Prostate gland (tissue), 2 donors: ENCODE results near the gene IL3. TPM values are rescaled to one million over a fixed set of nuclear protein-coding genes. Genes with fewer than 3 reads are reported as not detected.

ENCODE experiments used
- DNase-seq: peaks from one replicate; pipeline ENCODE4 v3.0.0-alpha.2; 2019; ENCODE audit warnings: low spot score
- H3K27ac ChIP-seq, 2 donors: fragments of 200-600 bp; sonication (generic); 2 replicates each; pipeline ENCODE4 v1.5.1; 2017 to 2019
- H3K27me3 ChIP-seq: fragments of 200-600 bp; sonication (generic); replicated peaks from 2 replicates; pipeline ENCODE4 v1.5.1; 2019; ENCODE audit not compliant: insufficient read depth
- H3K36me3 ChIP-seq, 2 donors: fragments of 200-600 bp; sonication (generic); 1 replicate in 1 of 2; 2 replicates in 1 of 2; pipeline versions ENCODE4 v1.5.1 to v1.8.1; 2017 to 2019
- H3K4me1 ChIP-seq: fragments of 200-600 bp; sonication (generic); replicated peaks from 2 replicates; pipeline ENCODE4 v1.5.1; 2019
- H3K4me3 ChIP-seq, 2 donors: fragments of 200-600 bp; sonication (generic); 2 replicates each; pipeline ENCODE4 v1.5.1; 2017 to 2019
- H3K9me3 ChIP-seq: fragments of 200-600 bp; sonication (generic); 2 replicates; pipeline ENCODE4 v1.5.1; 2017
- CTCF ChIP-seq, 4 experiments: fragments of 200-600 bp in 2 of 4; fragments of 450-650 bp in 2 of 4; sonication (generic) in 2 of 4; IDR thresholded peaks; 1 replicate in 3 of 4; 2 replicates in 1 of 4; pipeline ENCODE4 v1.5.1; 2016 to 2019; ENCODE audit warnings: antibody characterized with exemption in 4 of 4, mild to moderate bottlenecking in 2 of 4, moderate library complexity in 2 of 4
- POLR2A ChIP-seq: fragments of 450-650 bp; IDR thresholded peaks from one replicate; pipeline ENCODE4 v1.6.1; 2016; ENCODE audit warnings: antibody characterized with exemption, mild to moderate bottlenecking
- POLR2AphosphoS5 ChIP-seq: sonication (generic); formaldehyde crosslinking; IDR thresholded peaks from one replicate; pipeline ENCODE4 v1.6.1; 2017; ENCODE audit warnings: antibody characterized with exemption
- WGBS: methylation state at CpG from one replicate; pipeline ENCODE4 v1.1.5; 2018; 5-methylcytosine and 5-hydroxymethylcytosine counted together
- intact Hi-C: fragments of 100-400 bp; cut with DNase I; formaldehyde crosslinking; loops from one replicate; pipeline ENCODE4 v1.14.2; 2022
- total RNA-seq, 2 donors: library from RNA; depleted of rRNA; stranded (reverse); fragments of >200 nt; gene quantifications; one replicate each; pipeline ENCODE4 v1.1.0, GENCODE V29; 2016

IL3 gene
- total RNA-seq, 2 donors from 2014 or later, result not detected

- H3K27me3 ChIP-seq, result no peaks in the 10 kb centered on the region
- no peaks in the 10 kb centered on the region for H3K4me1 ChIP-seq
- no peak for DNase-seq
- intact Hi-C loops, result loop anchor here (5.0 kb wide), 1 partner anchor 473 kb away; no protein-coding TSS in a partner anchor
- no peak overlapping the region for H3K27ac ChIP-seq
- no peak overlapping the region for H3K4me3 ChIP-seq
- 88% methylated on average over 13 of the region's 13 CpGs for WGBS
- H3K9me3 ChIP-seq, result no peaks in the 10 kb centered on the region
- TF ChIP-seq CTCF (IDR thresholded peaks at IDR 0.05) (no peak), POLR2AphosphoS5 (no peak), POLR2A (no peak)
- no peaks in the 10 kb centered on the region for H3K36me3 ChIP-seq
Measured at GRCh38 chr5:132059696-132060500, 557 bp upstream of the IL3 start.

- no peak overlapping the region for H3K4me3 ChIP-seq
- 50% methylated on average over 9 of the region's 9 CpGs for WGBS
- intact Hi-C loops, result loop anchor here (5.0 kb wide), 1 partner anchor 476 kb away; no protein-coding TSS in a partner anchor
- peak; percentile 68 to 88 (median 83) for TF ChIP-seq CTCF (IDR thresholded peaks at IDR 0.05)
- no peak for TF ChIP-seq POLR2A
- no peaks in the 10 kb centered on the region for H3K9me3 ChIP-seq
- no peak overlapping the region for H3K27ac ChIP-seq
- H3K36me3 ChIP-seq, result no peaks in the 10 kb centered on the region
- peak; percentile 32 for DNase-seq
- no peaks in the 10 kb centered on the region for H3K27me3 ChIP-seq
- no peaks in the 10 kb centered on the region for H3K4me1 ChIP-seq
Measured at GRCh38 chr5:132063090-132063911, 2.8 kb downstream of the IL3 start.

- H3K4me3 ChIP-seq, result no peak overlapping the region
- no peaks in the 10 kb centered on the region for H3K36me3 ChIP-seq
- intact Hi-C loops, result loop anchor here (5.0 kb wide), 1 partner anchor 477 kb away; no protein-coding TSS in a partner anchor
- H3K4me1 ChIP-seq, result no peaks in the 10 kb centered on the region
- 73% methylated on average over 5 of the region's 5 CpGs for WGBS
- TF ChIP-seq POLR2A (no peak), CTCF (IDR thresholded peaks at IDR 0.05) (no peak), POLR2AphosphoS5 (no peak)
- no peak overlapping the region for H3K27ac ChIP-seq
- no peak for DNase-seq
- no peaks in the 10 kb centered on the region for H3K27me3 ChIP-seq
- no peaks in the 10 kb centered on the region for H3K9me3 ChIP-seq
Measured at GRCh38 chr5:132064140-132064539, 3.7 kb downstream of the IL3 start.

- Histone ChIP-seq H3K4me1 (no peaks in the 10 kb centered on the region), H3K27me3 (no peaks in the 10 kb centered on the region), H3K36me3 (no peaks in the 10 kb centered on the region), H3K27ac (no peak overlapping the region), H3K9me3 (no peaks in the 10 kb centered on the region), H3K4me3 (no peak overlapping the region)
- TF ChIP-seq POLR2A (no peak), CTCF (IDR thresholded peaks at IDR 0.05) (peak; percentile 58 to 80 (median 75)), POLR2AphosphoS5 (no peak)
- intact Hi-C loops, result loop anchor here (5.0 kb wide), 1 partner anchor 478 kb away; no protein-coding TSS in a partner anchor
- DNase-seq, result peak; percentile 35
- 87% methylated on average over 11 of the region's 11 CpGs for WGBS
Measured at GRCh38 chr5:132064738-132065331, 4.4 kb downstream of the IL3 start.
